AG09319 (cell line): ENCODE results near the gene PIP5K1B.
A peak's percentile ranks its signal among the peaks of the same experiment; 100 is the strongest.

Experiments
- DNase-seq: peaks from one replicate; pipeline ENCODE4 v3.0.0-alpha.2; 2010; ENCODE audit warnings: low read depth; ENCODE audit errors: extremely low read depth
- CTCF ChIP-seq: IDR thresholded peaks from 2 replicates; pipeline ENCODE4 v1.5.1; 2011; ENCODE audit warnings: low read depth, mild to moderate bottlenecking, inconsistent platforms, low read length, moderate library complexity

Gene PIP5K1B

GRCh38 chr9:68704814-68705530, at the start of gene PIP5K1B:
PIP5K1B (plus strand) TSS chr9:68705240; CDS start chr9:68822615, 117,375 bp downstream.
- TF ChIP-seq CTCF = no peak
- DNase-seq = no peak

DNA sequence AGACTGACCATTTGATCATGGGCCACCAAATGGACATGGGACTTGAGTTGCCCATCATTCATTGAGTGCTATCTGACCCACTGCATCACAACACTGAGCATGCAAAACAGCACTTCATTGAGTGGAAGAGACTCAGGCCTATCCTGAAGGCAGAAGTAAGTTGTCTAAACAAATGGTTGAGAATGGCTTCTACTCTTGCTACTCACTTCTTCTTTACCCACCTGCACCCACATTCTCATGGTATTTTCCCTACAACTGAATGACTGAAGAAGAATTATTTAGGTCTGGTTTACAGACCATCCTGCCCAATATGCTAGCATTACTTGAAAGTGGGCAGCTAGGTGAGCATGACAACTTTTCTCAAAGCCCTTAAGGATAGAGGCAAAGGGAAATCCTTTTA, 41.0 kb upstream of the PIP5K1B start:
- TF ChIP-seq CTCF = no peak
- no peak for DNase-seq

GRCh38 chr9:68668127-68668526, 36.9 kb upstream of the PIP5K1B start:
- no peak for TF ChIP-seq CTCF
- no peak for DNase-seq

DNA sequence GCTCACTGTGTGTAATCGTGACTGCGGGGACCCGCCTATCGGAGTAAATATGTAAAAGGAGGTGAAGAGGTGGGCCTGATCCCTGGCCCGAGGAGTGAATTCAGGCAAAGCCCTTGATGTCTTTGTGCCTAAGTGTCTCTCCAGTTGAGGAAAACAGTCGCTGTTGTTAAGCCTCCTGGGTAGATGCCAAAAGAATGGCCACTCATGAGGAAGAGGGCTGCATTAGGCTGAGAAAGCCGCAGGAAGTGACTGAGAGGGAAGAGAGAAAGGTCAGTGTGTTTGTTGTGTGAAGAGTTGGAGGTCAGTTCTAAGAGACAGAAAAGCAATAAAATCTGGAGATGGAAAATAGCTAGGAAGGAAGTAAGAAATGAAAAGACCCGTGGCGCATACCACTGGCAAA, 35.8 kb upstream of the PIP5K1B start:
- no peak for TF ChIP-seq CTCF
- DNase-seq = no peak

- no peak for DNase-seq
- TF ChIP-seq CTCF = no peak
Measured at GRCh38 chr9:68672215-68672614, 32.8 kb upstream of the PIP5K1B start.

- DNase-seq = no peak
- TF ChIP-seq CTCF = no peak
Measured at GRCh38 chr9:68672625-68673024, 32.4 kb upstream of the PIP5K1B start.

- no peak for DNase-seq
- TF ChIP-seq CTCF = peak; percentile 0; the same call in 1 of the 2 replicates
Measured at GRCh38 chr9:68678430-68678829, 26.6 kb upstream of the PIP5K1B start.
